ENCODE data around the gene CRYGD. TPM values are rescaled to one million over a fixed set of nuclear protein-coding genes. Genes with fewer than 3 reads are reported as not detected.
"Not testable (repeated sequence)": the region's sequence is repeated elsewhere in the genome, so short reads cannot be mapped to it uniquely, and the experiment has no call there.

Gene CRYGD
- total and polyA plus RNA-seq, 10 donors: not detected

DNA sequence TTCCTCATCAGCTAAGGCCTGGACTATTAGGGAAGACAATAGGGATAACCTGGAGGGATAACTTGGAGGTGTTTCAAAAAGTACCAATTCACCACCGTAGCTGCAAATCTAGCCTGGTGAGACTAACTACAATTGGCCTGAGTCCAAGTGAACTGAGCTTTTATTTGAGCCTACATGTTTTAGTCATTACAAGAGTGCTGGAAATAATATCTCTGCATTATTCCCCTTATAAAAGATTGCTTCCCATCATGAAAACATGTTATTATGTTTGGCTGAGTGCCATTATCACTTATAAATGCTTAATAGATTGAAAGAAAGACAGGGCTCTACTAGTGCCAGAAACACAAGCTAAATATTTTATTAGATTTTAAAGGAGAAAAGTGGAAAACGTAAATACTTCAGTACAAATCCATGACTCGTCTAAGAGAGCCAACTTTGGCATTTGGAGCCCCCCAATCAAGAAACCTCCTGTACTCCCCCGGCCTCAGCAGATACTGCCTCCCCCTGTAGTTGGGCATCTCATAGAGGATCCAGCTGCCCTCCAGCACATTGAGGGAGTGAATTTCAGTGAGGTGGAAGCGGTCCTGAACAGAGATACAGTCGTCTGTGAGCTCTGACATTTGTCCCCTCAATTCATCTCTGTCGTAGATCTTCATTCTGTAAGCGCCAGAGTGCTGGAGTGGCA lies 18.1 kb upstream of the CRYGD start:
- no peak overlapping the region for H3K27ac ChIP-seq
- 64 to 87% (median 78%) methylated on average over 8 of the region's 8 CpGs for WGBS, 5 donors
- intact Hi-C loops (cut with DNase I; ENCODE audit: low total_unique reads): no loop called here
- no peaks in the 10 kb centered on the region for H3K36me3 ChIP-seq
- DNase-seq: no peak
- H3K9me3 ChIP-seq: peaks cover 0 to 10% (median 3%) of the 10 kb centered on the region in 8 donors
- no peak overlapping the region for H3K4me3 ChIP-seq
- H3K4me1 ChIP-seq: no peaks in the 10 kb centered on the region
- TF ChIP-seq POLR2A (IDR thresholded peaks at IDR 0.05): no peak
- no peak for TF ChIP-seq POLR2AphosphoS5 (IDR thresholded peaks at IDR 0.05)
- TF ChIP-seq, protein P1, sequence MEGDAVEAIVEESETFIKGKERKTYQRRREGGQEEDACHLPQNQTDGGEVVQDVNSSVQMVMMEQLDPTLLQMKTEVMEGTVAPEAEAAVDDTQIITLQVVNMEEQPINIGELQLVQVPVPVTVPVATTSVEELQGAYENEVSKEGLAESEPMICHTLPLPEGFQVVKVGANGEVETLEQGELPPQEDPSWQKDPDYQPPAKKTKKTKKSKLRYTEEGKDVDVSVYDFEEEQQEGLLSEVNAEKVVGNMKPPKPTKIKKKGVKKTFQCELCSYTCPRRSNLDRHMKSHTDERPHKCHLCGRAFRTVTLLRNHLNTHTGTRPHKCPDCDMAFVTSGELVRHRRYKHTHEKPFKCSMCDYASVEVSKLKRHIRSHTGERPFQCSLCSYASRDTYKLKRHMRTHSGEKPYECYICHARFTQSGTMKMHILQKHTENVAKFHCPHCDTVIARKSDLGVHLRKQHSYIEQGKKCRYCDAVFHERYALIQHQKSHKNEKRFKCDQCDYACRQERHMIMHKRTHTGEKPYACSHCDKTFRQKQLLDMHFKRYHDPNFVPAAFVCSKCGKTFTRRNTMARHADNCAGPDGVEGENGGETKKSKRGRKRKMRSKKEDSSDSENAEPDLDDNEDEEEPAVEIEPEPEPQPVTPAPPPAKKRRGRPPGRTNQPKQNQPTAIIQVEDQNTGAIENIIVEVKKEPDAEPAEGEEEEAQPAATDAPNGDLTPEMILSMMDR (IDR thresholded peaks at IDR 0.05 in 8 of 11, conservative IDR thresholded peaks at IDR 0.05 in 3 of 11): no peak
- H3K27me3 ChIP-seq (replicated peaks in 1 of 7): no peaks in the 10 kb centered on the region

DNA sequence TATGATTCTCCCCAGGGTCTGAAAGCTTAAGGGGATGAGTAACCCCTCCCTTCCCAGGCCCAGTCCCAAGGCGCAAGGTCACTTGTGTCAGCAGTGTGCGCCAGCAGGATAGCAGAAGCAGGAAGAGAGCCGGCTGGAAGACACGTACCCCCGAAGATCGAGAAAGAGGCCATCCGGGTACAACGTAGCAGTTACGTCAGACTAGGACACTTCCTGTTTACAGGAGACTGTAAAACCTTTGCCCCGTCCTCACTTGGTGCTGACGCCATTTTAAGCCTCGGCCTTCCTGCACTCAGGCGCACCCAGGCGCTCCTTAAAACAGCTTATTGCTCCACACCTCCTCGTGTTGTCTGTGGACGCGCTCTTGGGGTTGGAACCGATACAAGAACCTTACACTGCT lies 15.1 kb upstream of the CRYGD start:
- Histone ChIP-seq H3K27ac (no peak overlapping the region), H3K36me3 (no peaks in the 10 kb centered on the region), H3K27me3 (replicated peaks in 1 of 7) (no peaks in the 10 kb centered on the region), H3K4me3 (no peak overlapping the region), H3K4me1 (peaks cover 0 to 7% (median 0%) of the 10 kb centered on the region in 6 donors), H3K9me3 (peaks cover 0 to 10% (median 3%) of the 10 kb centered on the region in 8 donors)
- intact Hi-C loops (cut with DNase I; ENCODE audit: low total_unique reads): no loop called here
- WGBS, 5 donors: 74 to 87% (median 81%) methylated on average over 18 of the region's 18 CpGs
- TF ChIP-seq, protein P1 (IDR thresholded peaks at IDR 0.05 in 8 of 11, conservative IDR thresholded peaks at IDR 0.05 in 3 of 11): no peak
- TF ChIP-seq POLR2AphosphoS5 (IDR thresholded peaks at IDR 0.05) (no peak), POLR2A (IDR thresholded peaks at IDR 0.05) (no peak)
- DNase-seq: no peak

DNA sequence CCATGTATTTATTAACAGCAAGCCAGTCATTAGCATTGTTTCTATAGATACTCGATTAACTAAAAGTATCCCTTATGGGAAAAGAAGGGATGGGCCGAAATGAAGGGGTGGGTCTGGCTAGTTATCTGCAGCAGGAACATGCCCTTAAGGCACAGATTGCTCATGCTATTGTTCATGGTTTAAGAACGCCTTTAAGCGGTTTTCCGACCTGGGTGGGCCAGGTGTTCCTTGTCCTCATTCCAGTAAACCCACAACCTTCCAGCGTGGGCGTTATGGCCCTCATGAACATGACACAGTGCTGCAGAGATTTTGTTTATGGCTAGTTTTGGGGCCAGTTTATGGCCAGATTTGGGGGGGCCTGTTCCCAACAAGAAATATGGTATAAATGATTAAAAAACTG lies 14.0 kb upstream of the CRYGD start:
- H3K36me3 ChIP-seq; H3K27me3 ChIP-seq (replicated peaks in 1 of 7); DNase-seq; H3K4me1 ChIP-seq; H3K27ac ChIP-seq; intact Hi-C loops (cut with DNase I; ENCODE audit: low total_unique reads); H3K4me3 ChIP-seq: not testable (repeated sequence)
- H3K9me3 ChIP-seq: peaks cover 0 to 10% (median 3%) of the 10 kb centered on the region in 8 donors
- 93 to 96% (median 95%) methylated on average over 7 of the region's 7 CpGs for WGBS, 5 donors

DNA sequence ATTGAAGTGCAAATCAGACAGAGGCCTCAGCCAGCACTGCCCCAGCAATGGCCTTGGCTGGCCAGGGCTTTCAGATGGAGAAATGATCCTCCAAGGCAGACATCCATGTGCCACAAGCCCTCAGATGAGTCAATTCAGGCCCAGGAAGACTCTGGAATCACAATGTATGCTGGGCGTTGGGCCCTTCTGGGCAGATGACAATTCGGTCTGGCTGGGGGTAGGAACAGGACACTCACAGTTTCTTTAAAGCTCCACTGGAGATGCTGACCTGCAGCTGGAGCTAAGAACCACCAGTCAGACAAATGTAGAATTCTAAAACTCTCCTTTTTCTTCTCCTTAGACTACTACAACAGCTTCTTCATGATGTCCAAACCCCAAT lies 12.4 kb upstream of the CRYGD start:
- Histone ChIP-seq H3K9me3 (peaks cover 0 to 10% (median 3%) of the 10 kb centered on the region in 8 donors), H3K4me3 (no peak overlapping the region), H3K36me3 (no peaks in the 10 kb centered on the region), H3K4me1 (peaks cover 0 to 7% (median 0%) of the 10 kb centered on the region in 6 donors), H3K27ac (no peak overlapping the region), H3K27me3 (replicated peaks in 1 of 7) (no peaks in the 10 kb centered on the region)
- intact Hi-C loops (cut with DNase I; ENCODE audit: low total_unique reads): no loop called here
- TF ChIP-seq, protein P1 (IDR thresholded peaks at IDR 0.05 in 8 of 11, conservative IDR thresholded peaks at IDR 0.05 in 3 of 11): no peak
- TF ChIP-seq POLR2AphosphoS5 (IDR thresholded peaks at IDR 0.05): no peak
- TF ChIP-seq POLR2A (IDR thresholded peaks at IDR 0.05): no peak
- no peak for DNase-seq
- 83 to 95% (median 94%) methylated on average over 2 of the region's 2 CpGs for WGBS, 5 donors

Data from spleen (tissue), 11 donors.